Activated naive CD4-positive, alpha-beta T cell treated with Interleukin-2 at 50 U/mL for 16 hours (primary cell): ENCODE measurements around the gene OR4E1.
"Not testable (repeated sequence)": the region's sequence is repeated elsewhere in the genome, so short reads cannot be mapped to it uniquely, and the experiment has no call there.

Source experiments
- DNase-seq: peaks from one replicate; pipeline ENCODE4 v3.0.0-alpha.2; 2020

Gene OR4E1, protein sequence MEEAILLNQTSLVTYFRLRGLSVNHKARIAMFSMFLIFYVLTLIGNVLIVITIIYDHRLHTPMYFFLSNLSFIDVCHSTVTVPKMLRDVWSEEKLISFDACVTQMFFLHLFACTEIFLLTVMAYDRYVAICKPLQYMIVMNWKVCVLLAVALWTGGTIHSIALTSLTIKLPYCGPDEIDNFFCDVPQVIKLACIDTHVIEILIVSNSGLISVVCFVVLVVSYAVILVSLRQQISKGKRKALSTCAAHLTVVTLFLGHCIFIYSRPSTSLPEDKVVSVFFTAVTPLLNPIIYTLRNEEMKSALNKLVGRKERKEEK

DNA sequence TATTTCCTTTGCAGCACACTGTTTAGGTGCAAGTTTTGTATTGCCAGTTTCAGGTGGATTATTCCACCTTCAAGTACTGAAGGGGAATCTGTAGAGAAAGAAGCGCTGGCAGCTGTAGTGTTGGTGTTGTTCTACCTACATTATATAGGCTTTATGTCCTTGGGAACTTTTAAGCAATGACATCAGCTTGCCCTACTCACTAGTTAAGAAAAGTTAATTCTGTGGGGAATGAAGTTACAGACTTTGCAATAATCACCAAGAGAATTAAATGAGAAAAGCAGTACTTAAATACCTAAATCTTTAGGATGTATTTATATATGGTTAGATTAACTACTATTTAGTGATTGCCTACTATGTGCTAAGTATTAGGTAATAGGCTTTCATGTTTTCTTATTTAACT, at the start of gene OR4E1:
OR4E1 (minus strand) TSS at position 101 of the 400 bp plus-strand sequence. CDS start 2,883 bp downstream, outside the sequence.
- no peak for DNase-seq

- DNase-seq: no peak
Observed at GRCh38 chr14:21721504-21721903, 47.9 kb upstream of the OR4E1 start.

- no peak for DNase-seq
Observed at GRCh38 chr14:21719841-21720240, 46.2 kb upstream of the OR4E1 start.

DNA sequence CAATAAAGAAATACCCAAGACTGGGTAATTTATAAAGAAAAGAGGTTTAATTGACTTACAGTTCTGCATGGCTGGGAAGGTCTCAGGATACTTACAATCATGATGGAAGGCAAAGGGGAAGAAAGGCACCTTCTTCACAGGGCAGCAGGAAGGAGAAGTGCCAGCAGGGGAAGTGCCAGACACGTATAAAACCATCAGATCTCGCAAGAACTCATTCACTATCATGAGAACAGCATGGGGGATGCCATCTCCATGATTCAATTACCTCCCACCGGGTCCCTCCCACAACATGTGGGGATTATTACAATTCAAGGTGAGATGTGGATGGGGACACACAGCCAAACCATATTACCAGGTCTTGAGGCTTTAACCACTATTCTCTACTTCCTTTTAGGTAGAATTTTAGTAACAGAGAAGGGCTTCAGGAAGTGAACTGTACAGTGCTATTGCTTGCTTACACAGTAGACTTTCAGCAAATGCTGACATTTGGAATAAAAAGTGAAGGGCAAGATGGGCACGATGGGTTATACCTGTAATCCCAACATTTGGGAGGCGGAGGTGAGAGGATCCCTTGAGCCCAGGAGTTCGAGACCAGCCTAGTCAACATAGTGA, 40.8 kb upstream of the OR4E1 start:
- no peak for DNase-seq

DNA sequence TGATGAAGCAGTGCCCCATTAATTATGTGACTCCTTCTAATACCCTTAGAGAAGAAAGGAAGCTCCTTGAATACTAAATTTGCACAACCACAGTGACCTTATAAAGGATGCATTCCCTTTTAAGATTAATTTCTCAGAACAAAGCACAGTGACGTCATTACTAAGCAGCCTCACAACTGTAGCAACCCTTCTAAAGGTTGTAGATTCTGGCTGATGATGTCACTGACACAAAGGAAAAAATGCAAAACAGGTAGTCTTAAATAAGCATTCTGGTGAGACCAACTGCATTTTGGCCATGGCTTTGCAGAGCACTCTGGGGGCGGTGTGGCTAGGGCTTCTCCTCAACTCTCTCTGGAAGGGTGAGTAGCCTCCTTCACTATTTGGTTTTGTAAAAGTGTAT, 38.4 kb upstream of the OR4E1 start:
- DNase-seq: no peak

DNA sequence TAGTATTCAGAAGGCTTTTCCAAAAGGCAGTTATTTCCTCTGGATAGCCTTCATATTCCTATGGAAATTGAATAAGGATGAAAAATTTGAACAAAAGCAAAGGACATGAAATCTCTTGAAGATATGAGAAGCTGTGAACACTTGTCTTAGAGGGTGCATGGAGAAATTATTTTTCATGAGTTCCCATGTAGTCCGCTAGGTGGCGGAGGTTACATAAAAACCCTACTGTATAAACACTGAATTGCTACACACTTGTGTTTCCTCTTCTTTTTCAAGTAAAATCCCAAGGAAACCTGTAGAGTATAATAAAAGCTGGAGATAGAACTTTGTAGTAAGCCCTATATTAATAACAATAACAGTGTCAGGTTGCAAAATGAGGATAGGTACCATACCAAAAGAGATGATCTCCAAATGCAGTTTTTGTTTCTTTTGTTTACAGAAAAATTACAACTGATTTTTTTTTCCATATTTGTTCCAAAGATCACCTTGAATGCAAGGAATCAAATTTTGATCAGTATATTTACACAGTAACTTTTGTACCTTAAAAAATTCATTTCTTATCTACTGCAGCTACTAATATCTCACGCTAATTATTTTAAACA, 37.8 kb upstream of the OR4E1 start:
- DNase-seq: no peak

DNA sequence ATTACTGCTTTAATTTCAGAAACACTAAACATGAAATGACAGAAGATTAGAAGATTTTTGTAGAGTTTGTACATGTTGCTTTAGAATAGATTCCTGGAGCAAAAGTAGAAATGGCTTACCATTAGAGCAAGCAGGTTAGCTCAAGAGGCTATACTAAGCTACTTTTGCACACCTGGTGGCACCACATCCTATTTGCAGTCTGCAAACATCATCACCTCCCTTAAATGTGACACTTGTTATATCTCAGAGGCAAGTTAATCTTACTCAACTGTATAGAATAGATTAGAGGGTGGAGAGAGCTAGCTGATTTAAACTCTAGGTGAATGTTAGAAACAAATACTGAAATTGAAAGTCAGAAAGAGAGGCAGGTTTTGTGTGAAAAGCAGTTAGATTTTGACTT, 30.7 kb upstream of the OR4E1 start:
- DNase-seq: no peak

DNA sequence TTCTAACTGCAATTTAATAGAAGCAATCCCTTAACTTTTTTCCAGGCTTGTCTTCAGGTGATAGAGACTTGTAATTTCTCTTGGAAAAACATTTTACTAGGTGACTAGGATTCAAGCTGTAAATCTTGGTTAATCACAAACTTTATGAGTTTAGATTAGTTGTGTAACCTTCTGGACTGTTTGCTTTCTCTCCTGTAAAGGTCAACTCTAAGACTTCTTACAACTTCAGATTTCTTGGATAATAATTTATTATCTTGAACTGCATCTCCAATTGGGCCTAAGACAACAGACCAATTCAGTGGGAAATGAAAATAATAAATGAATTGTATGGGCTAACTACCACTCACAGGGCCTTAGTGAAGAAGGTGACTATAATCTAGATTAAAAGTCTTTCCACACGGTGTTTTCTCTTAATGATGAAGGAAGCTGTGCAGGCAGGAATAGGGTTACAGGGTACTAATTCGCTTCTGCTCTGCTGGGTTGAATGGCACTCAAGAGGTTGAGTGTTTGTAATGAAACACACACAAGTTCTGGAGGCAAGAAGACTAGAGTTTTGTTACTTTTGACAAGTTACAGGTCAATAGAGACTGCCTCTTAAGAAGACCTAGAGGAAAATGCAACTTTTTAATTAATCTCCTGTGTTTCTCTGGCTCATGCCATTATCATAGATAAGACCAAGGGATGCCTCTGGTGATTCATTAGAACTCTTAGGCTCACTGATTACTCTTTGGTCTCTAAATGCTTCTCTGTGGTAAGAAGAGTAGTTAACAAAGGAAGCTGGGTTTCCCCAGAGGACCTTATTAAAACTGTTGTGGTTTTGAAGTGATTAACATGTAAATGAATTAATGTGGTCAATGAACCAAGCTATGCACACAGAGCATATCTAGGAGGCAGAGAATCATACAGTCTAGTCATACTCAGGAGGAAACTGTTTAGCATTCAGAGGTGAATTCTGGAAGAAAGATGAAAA, 30.0 kb upstream of the OR4E1 start:
- DNase-seq: no peak

- no peak for DNase-seq
Observed at GRCh38 chr14:21702316-21702715, 28.7 kb upstream of the OR4E1 start.

DNA sequence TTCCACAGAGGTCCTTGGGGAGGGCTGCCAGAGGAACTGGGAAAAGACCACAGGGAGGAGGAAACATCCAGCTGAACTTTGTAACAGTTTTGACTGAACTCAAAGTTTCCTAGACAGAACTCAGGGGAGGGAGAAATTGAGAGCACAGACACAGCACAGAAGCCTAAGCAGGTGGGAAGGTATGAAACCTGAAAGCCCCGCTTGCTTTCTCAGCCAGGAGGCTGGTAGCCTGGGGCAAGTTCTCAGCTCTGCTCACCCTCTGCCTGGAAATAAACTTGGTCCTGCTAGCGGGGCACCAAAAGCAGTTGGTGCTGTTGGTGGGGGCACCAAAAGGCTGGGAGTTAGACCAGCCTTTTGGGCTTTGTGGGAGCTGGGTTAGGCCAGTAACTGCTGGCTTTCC, 25.9 kb upstream of the OR4E1 start:
- no peak for DNase-seq

DNA sequence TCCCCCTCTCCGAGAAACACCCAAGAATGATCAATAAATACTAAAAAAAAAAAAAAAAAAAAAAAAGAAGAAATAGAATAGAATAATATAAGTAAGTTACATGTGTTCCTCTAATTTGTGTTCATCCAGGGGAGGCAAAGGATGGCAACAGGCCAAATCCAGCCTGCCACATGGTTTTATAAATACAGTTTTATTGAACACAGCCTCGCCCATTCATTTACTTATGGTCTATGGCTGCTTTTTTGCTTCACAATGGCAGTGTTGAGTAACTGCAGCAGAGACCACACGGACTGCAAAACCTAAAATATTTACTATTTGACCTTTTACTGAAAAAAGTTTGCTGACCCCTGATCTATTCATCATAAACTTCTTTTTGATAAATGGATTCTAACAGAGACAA, 24.9 kb upstream of the OR4E1 start:
- not testable (repeated sequence) for DNase-seq

DNA sequence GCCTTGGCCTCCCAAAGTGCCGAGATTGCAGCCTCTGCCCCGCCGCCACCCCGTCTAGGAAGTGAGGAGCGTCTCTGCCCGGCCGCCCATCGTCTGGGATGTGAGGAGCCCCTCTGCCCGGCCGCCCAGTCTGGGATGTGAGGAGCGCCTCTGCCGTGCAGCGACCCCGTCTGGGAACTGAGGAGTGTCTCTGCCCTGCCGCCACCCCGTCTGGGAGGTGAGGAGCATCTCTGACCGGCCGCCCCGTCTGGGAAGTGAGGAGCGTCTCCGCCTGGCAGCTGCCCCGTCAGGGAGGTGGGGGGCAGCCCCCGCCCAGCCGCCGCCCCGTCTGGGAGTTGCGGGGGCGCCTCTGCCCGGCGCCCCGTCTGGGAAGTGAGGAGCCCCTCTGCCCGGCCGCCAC, 24.0 kb upstream of the OR4E1 start:
- DNase-seq: not testable (repeated sequence)

DNA sequence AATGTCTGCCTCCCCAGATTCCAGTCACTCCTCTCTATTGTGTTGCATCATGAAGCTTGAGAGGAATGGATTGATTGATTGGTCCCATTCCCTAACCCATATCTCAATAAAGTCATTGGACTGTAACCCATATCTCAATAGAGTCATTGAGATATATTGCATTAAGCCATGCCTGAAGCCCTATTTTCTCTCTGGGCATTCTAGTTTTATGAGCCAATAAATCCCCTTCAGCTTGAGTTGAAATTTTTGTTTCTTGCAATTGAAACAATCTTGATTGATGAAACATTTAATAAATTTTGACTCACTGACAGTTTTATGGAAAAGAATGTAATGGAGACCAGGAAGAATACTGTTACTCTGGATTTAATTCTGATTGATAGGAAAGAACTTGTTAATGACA, 20.8 kb upstream of the OR4E1 start:
- no peak for DNase-seq

GRCh38 chr14:21686468-21686867, 12.8 kb upstream of the OR4E1 start:
- no peak for DNase-seq

DNA sequence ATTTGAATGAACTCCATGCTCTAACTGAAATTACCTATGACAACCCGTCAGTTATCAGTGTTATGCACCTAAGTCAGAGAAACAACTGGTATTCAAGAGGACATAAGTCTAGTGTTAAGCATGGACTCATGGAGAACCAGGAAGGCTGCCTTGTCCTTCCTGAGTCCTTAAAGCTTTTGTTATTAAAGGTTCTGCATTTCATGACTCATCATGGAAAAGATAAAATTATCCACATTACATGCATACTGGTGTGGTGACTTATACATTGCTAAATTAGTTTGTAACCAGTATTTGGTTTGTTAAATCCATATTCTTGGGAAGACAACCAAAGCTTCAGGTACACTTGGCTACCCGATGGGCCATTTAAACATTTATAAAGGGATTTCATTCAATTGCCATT, 6.5 kb upstream of the OR4E1 start:
- DNase-seq: no peak

DNA sequence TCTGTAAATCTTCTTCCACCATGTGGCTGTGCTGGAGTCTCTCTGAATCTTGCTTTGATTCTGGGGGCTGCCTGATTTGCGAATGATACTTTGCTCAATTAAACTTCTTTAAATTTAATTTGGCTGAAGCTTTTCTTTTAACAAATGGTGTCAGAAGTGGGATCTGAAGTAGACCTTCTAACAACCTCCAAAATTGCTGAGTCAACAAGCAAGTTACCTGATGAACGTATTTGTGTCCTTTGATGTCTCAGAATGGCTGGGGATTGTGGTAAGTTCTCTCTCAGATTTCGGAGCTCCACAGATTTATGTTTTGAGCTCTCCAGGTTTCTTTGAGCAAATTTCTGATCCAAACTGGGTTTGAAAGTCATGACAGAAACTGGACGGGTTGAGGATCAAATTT, 1.9 kb upstream of the OR4E1 start:
- DNase-seq: no peak

- no peak for DNase-seq
Observed at GRCh38 chr14:21672116-21672515, 1.5 kb downstream of the OR4E1 start.

GRCh38 chr14:21671371-21671770, 2.2 kb downstream of the OR4E1 start:
- no peak for DNase-seq

- DNase-seq: no peak
Observed at GRCh38 chr14:21669284-21669683, 4.3 kb downstream of the OR4E1 start.

DNA sequence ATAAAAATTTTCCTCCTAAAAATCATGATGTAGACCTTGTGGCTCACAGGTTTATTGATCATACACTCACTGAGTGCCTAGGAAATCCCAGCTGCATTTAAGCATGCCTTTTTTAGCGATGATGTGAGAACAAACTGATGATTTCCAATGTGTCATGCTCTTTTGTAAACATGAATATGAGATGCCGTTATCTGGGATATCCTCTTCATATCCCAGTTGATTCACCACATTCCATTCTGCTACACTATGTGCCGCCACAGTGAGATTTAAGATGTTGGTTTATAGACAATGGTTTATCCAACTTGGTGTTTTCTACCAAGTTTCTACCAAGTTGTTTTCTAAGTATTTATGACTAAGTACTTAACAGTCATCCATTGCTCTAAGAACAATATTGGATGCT, 5.2 kb downstream of the OR4E1 start:
- DNase-seq: no peak

- DNase-seq: no peak
Observed at GRCh38 chr14:21656980-21657379, 16.6 kb downstream of the OR4E1 start.

DNA sequence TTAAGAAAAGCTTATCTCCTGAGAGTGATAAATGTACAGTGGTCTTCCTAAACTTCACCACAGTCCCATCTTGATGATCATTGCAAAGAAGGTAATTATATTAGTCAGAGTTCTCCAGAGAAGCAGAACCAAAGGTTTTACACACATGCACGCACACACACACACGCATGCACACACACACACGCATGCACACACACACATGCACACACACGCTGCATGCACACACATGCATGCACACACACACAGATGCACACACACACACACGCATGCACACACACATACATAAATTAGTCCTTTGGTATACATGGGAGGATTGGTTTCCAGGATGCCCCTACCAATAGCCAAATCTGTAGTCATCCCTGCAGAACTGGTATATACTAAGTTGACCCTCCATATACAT, 19.4 kb downstream of the OR4E1 start:
- no peak for DNase-seq

DNA sequence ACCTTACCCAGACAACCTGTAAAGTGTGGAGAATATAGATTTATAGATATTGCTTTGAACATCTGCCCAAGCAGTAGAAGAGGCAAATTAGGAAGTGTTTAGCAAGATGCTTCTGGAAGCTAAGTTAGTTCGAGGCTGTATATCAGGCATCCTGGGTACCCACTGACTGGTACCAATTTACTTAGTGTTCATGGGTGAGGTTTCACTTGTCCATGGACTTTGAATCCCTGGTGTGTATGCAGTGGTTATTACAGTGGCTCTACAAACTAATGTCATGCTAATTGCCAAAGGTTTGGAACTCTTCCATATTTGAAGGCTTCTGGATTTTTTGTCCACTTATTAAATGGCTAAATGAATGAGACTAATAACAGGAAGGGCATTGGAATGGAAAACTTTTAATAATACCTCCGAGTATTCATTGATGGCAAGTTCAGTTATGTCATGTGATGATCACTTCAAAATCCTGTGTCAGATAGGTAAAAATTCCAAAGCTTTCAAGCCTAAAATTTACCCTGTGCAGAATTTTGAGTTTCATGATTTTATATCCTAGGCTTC, 20.2 kb downstream of the OR4E1 start, which contains the start of gene OR4E2:
OR4E2 (plus strand) TSS at position 505 of the 555 bp plus-strand sequence. CDS start 11,248 bp downstream, outside the sequence.
- no peak for DNase-seq
